Skeletal muscle satellite cell (primary cell): Measurements from ENCODE around the gene AGAP3.
A peak's percentile ranks its signal among the peaks of the same experiment; 100 is the strongest.

Experiments
- H3K27me3 ChIP-seq: 2 replicates; pipeline ENCODE4 v1.7.0; 2013; ENCODE audit warnings: low read length; ENCODE audit not compliant: control insufficient read depth, insufficient read depth
- H3K36me3 ChIP-seq: 2 replicates; pipeline ENCODE4 v1.7.0; 2013; ENCODE audit warnings: mild to moderate bottlenecking, control low read depth, low read length; ENCODE audit not compliant: insufficient read depth
- H3K4me1 ChIP-seq: 2 replicates; pipeline ENCODE4 v1.7.0; 2013; ENCODE audit warnings: low read length; ENCODE audit not compliant: control insufficient read depth, insufficient read depth
- H3K4me2 ChIP-seq: 2 replicates; pipeline ENCODE4 v1.7.0; 2013; ENCODE audit warnings: mild to moderate bottlenecking, low read length
- H3K4me3 ChIP-seq: 2 replicates; pipeline ENCODE4 v1.7.0; 2013; ENCODE audit warnings: low read length
- H3K9ac ChIP-seq: 2 replicates; pipeline ENCODE4 v1.7.0; 2013; ENCODE audit warnings: mild to moderate bottlenecking, low read depth, low read length, moderate library complexity
- H3K9me3 ChIP-seq: replicated peaks from 2 replicates; pipeline ENCODE4 v1.7.0; 2013; ENCODE audit warnings: mild to moderate bottlenecking, control low read depth, low read length

AGAP3 gene

GRCh38 chr7:151047976-151048815, 38.1 kb upstream of the AGAP3 start, which contains the start of gene ASIC3:
Gene ASIC3 (plus strand): TSS chr7:151048531. CDS start chr7:151048886, 355 bp downstream.
- Histone ChIP-seq H3K4me1 (peaks cover 10% of the 10 kb centered on the region), H3K36me3 (peaks cover 3% of the 10 kb centered on the region)

GRCh38 chr7:151048911-151049463, 37.3 kb upstream of the AGAP3 start:
- H3K36me3 ChIP-seq = peaks cover 1% of the 10 kb centered on the region
- no peak overlapping the region for H3K4me2 ChIP-seq

More at GRCh38 chr7:151047976-151048815, 38.1 kb upstream of the AGAP3 start, which contains the start of gene ASIC3:
- Histone ChIP-seq H3K9me3 (no peaks in the 10 kb centered on the region), H3K27me3 (no peaks in the 10 kb centered on the region), H3K4me2 (no peak within 1 kb of the TSS), H3K9ac (no peak within 1 kb of the TSS), H3K4me3 (no peak within 1 kb of the TSS)

GRCh38 chr7:151051108-151051507, 35.2 kb upstream of the AGAP3 start:
- Histone ChIP-seq H3K9ac (no peak overlapping the region), H3K4me2 (peak overlapping the region; percentile 50), H3K4me3 (no peak overlapping the region), H3K4me1 (peaks cover 10% of the 10 kb centered on the region), H3K27me3 (no peaks in the 10 kb centered on the region), H3K9me3 (no peaks in the 10 kb centered on the region), H3K36me3 (no peaks in the 10 kb centered on the region)

More at GRCh38 chr7:151048911-151049463, 37.3 kb upstream of the AGAP3 start:
- Histone ChIP-seq H3K9me3 (no peaks in the 10 kb centered on the region), H3K4me3 (no peak overlapping the region), H3K27me3 (no peaks in the 10 kb centered on the region), H3K4me1 (peaks cover 10% of the 10 kb centered on the region), H3K9ac (no peak overlapping the region)

- Histone ChIP-seq H3K9ac (no peak overlapping the region), H3K4me2 (no peak overlapping the region), H3K27me3 (no peaks in the 10 kb centered on the region), H3K36me3 (no peaks in the 10 kb centered on the region), H3K4me3 (no peak overlapping the region), H3K4me1 (peaks cover 9% of the 10 kb centered on the region), H3K9me3 (no peaks in the 10 kb centered on the region)
Observed at GRCh38 chr7:151053096-151053495, 33.2 kb upstream of the AGAP3 start.

- no peak overlapping the region for H3K4me3 ChIP-seq
- no peak overlapping the region for H3K4me2 ChIP-seq
- H3K9ac ChIP-seq = no peak overlapping the region
- H3K4me1 ChIP-seq = peaks cover 15% of the 10 kb centered on the region
- H3K9me3 ChIP-seq = no peaks in the 10 kb centered on the region
- no peaks in the 10 kb centered on the region for H3K27me3 ChIP-seq
- H3K36me3 ChIP-seq = no peaks in the 10 kb centered on the region
Observed at GRCh38 chr7:151053751-151054150, 32.5 kb upstream of the AGAP3 start.

- no peak overlapping the region for H3K4me3 ChIP-seq
Observed at GRCh38 chr7:151056283-151056665, 30.0 kb upstream of the AGAP3 start.

GRCh38 chr7:151056666-151057505, 29.4 kb upstream of the AGAP3 start:
- H3K4me2 ChIP-seq = peak overlapping the region; percentile 94
- no peaks in the 10 kb centered on the region for H3K9me3 ChIP-seq
- H3K36me3 ChIP-seq = peaks cover 1% of the 10 kb centered on the region
- H3K4me3 ChIP-seq = peak overlapping the region; percentile 87
- peaks cover 35% of the 10 kb centered on the region for H3K4me1 ChIP-seq
- no peaks in the 10 kb centered on the region for H3K27me3 ChIP-seq
- H3K9ac ChIP-seq = peak overlapping the region; percentile 82

More at GRCh38 chr7:151056283-151056665, 30.0 kb upstream of the AGAP3 start:
- Histone ChIP-seq H3K9me3 (no peaks in the 10 kb centered on the region), H3K9ac (no peak overlapping the region), H3K4me2 (peak overlapping the region; percentile 94), H3K27me3 (no peaks in the 10 kb centered on the region), H3K4me1 (peaks cover 28% of the 10 kb centered on the region), H3K36me3 (no peaks in the 10 kb centered on the region)

GRCh38 chr7:151057506-151057988, 28.7 kb upstream of the AGAP3 start, which contains the start of gene CDK5:
Gene CDK5 (minus strand): TSS chr7:151057897. CDS start chr7:151057848, 49 bp downstream.
- Histone ChIP-seq H3K4me1 (peaks cover 41% of the 10 kb centered on the region), H3K36me3 (peaks cover 4% of the 10 kb centered on the region), H3K4me3 (peak within 1 kb of the TSS; percentile 87), H3K9ac (peak within 1 kb of the TSS; percentile 82), H3K27me3 (no peaks in the 10 kb centered on the region), H3K4me2 (peak within 1 kb of the TSS; percentile 94), H3K9me3 (no peaks in the 10 kb centered on the region)

- Histone ChIP-seq H3K4me1 (peaks cover 46% of the 10 kb centered on the region), H3K27me3 (no peaks in the 10 kb centered on the region), H3K9me3 (no peaks in the 10 kb centered on the region), H3K36me3 (peaks cover 4% of the 10 kb centered on the region), H3K9ac (peak overlapping the region; percentile 82), H3K4me3 (peak overlapping the region; percentile 87), H3K4me2 (peak overlapping the region; percentile 94)
Observed at GRCh38 chr7:151057989-151058780, 28.1 kb upstream of the AGAP3 start.

- Histone ChIP-seq H3K9ac (peak overlapping the region; percentile 82), H3K4me1 (peaks cover 49% of the 10 kb centered on the region), H3K9me3 (no peaks in the 10 kb centered on the region), H3K36me3 (peaks cover 4% of the 10 kb centered on the region), H3K4me3 (peak overlapping the region; percentile 87), H3K27me3 (no peaks in the 10 kb centered on the region), H3K4me2 (peak overlapping the region; percentile 94)
Observed at GRCh38 chr7:151058781-151059366, 27.4 kb upstream of the AGAP3 start.
